A549 treated with AZD2906 at 1 μM for 4 hours (cell line): Measurements from ENCODE around the gene RPL38. TPM values are rescaled to one million over a fixed set of nuclear protein-coding genes. Genes with fewer than 3 reads are reported as not detected.

Experiments
- total RNA-seq: library from RNA; stranded (reverse); fragments of 200-300 nt; extraction: Qiagen RNA extraction; gene quantifications from 5 replicates; pipeline ENCODE4 v1.2.3, GENCODE V29; 2022

Gene RPL38
- total RNA-seq: 2,771 to 3,181 TPM (median 2,888 TPM) in 5 replicates

DNA sequence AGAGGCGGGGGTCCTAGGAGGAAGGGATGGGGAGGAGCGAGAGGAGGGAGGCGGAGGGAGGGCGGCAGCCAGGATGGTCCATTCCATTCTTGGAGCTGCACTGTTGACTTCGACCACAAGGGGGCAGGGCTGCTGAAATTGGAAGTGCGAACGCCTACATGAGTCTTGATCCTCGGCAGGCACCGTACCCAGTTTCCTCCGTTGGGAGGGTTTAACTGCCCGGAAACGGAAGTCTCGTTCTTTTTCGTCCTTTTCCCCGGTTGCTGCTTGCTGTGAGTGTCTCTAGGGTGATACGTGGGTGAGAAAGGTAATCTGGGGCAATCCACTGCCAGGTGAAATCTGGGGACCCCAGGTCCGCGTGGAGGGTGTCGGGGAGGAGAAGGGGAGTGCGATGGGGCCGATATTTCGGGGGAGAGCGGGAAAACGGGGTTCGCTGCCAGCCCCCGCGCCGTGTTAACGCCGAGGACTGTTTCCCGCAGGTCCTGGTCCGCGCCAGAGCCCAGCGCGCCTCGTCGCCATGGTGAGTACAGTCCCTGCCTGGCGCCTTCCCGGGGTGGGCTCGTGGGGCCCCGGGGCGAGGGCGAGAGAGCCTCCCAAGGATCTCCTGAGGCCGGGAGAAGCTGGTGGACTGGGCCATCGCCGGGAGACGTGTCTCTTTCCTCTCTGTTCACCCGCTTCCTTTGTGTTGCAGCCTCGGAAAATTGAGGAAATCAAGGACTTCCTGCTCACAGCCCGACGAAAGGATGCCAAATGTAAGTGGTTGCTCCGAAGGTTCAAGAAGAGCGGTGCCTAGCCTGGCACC lies at the start of gene RPL38:
RPL38 (plus strand) TSS at position 240 of the 802 bp plus-strand sequence; CDS start at position 518, 278 bp downstream.

DNA sequence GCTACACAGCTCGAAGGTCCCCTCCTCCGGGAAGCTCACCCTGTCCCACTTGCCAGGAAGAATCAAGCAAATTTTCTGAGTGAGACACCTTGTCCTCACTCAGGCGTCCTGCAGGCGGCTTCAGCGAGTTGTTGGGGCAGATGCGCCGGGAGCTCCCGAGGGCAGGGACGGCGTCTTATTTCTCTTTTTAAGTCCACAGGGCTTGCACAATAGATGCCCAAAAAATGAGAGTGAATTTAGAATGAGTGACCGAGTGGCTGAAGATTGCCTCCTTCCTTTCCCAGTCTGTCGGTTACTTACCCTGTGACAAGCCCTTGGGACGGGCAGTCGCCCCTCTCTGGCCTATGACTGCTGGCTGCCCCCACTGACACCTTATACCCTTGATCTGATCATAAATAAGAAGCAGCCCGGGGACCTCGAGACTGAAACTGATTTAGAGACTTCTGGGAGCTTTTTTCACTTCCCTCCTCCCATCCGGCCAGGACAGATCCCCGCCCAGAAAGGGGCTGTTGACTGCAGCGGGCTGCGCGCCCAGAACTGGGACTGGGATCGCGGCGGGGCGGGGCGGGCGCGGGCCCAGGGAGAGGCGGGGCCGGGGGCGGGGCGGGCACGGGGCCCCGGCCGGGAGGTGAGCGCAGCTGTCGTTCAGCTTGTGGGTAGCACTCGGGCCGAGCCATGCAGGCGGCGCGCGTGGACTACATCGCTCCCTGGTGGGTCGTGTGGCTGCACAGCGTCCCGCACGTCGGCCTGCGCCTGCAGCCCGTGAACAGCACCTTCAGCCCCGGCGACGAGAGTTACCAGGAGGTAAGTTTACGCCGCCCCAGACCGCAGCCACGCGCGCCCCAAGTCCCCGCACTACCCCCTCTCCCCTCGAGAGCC lies 9.7 kb downstream of the RPL38 start, which contains the start of gene TTYH2:
TTYH2 (plus strand) TSS at position 659 of the 879 bp plus-strand sequence; CDS start at position 676, 17 bp downstream.

Other genes starting within 250 kb of the RPL38 start
- gene TTYH2, start 9.9 kb downstream of the RPL38 start, total RNA-seq: 1.5 to 1.9 TPM (median 1.9 TPM) in 5 replicates
- gene DNAI2, start 70.6 kb downstream of the RPL38 start, total RNA-seq: 0.03 to 0.10 TPM in 2 of 5 replicates, not detected in the others
- 0.02 to 0.05 TPM (median 0.02 TPM) in 3 of 5 replicates, not detected in the others for gene KIF19, start 122.5 kb downstream of the RPL38 start, total RNA-seq
- 0.03 to 0.05 TPM in 2 of 5 replicates, not detected in the others for gene BTBD17, start 158.2 kb downstream of the RPL38 start, total RNA-seq
- gene GPR142, start 163.8 kb downstream of the RPL38 start, total RNA-seq: not detected in 5 replicates
- 45.9 to 65.0 TPM (median 59.4 TPM) in 5 replicates for gene GPRC5C, start 228.4 kb downstream of the RPL38 start, total RNA-seq